CD1c-positive myeloid dendritic cell (primary cell): ENCODE data around the gene PECR.
A peak's percentile ranks its signal among the peaks of the same experiment; 100 is the strongest.

Experiments used
- DNase-seq: peaks from one replicate; pipeline ENCODE4 v3.0.0-alpha.2; 2016; ENCODE audit errors: extremely low spot score

PECR gene

DNA sequence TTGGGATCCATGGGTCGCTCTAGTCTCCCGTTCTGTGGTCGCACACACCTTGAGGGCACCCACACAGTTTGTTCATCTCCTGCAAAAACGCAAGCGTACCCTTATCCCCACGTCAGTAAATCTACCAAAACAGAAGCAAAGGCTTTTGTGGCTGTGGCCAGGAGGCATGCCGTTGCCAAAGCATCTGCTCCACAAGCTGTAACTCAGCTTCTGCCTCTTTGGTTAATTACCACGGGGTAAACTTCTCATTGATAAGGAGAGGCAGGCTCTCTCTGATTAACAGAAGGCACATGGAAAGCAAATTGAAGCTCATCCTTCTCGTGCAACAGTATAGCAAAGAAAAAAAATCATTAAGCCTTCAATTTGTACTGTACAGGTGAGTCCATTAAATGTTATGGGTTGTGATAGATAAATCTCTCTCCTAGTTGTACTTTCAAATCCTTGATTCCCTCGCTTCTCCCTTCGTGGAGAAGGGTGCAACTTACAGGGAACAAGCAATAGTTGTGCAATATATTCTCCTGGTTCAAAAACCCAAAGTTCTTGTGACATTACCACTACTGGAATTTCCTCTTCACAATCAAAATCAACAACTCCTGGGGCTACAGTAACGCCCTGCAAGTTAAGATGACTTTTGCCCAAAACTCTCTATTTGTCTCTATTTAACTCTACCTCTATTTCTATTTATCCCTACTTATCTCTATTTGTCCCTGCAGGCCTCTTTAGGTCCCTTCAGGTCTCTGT is 10.3 kb downstream of the PECR start:
- DNase-seq = no peak

DNA sequence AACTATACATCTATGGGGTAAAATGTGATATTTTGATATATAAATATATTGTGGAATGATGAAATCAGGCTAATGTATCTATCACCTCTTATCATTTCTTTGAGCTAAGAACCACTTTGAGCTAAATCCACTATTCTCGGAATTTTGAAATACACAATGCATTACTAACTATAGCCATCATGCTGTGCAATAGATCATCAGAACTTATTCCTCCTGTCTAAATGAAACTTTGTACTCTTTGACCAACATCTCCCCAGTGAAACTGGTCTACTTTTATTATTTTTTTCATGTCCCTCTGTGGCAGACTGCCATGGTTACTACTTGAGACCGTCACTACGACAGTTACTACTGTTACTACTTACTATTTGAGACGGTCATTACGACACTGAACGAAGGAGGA is 11.4 kb downstream of the PECR start:
- DNase-seq = no peak

DNA sequence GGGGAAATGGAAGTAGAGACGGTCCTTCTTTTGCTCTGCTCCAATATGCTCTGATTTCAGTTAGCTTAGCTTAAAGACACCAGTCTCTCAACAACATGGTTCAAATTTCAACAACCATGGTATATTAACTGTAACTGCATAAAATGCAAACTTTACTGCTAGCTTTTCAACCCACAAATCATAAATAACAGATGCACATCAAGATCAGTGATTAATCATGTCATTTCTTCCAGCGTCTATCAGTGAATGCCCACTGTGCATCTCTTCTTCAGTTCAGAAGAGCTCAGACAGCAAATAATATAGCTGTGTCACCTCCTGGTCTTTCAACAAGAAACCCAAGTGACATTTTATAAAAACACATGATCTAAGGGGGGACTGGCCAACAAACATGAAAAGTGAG is 12.6 kb downstream of the PECR start:
- DNase-seq = no peak

DNA sequence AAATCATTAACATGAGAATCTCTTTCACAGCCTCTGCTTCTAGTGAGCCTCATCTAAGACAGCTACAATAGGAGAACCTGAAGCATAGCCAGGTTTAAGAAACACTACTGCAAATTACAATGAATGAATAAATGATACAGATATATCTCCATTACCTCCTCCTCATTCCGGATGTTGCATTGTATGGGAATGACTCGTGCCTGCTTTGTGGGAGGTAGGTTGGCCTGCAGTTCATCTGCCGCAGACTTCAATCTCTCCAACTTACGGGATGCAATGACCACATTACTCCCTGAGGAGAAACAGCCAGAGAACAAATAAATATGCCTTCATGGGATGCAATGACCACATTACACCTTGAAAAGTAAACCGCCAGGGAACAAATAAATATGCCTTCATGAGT is 15.4 kb downstream of the PECR start:
- no peak for DNase-seq

DNA sequence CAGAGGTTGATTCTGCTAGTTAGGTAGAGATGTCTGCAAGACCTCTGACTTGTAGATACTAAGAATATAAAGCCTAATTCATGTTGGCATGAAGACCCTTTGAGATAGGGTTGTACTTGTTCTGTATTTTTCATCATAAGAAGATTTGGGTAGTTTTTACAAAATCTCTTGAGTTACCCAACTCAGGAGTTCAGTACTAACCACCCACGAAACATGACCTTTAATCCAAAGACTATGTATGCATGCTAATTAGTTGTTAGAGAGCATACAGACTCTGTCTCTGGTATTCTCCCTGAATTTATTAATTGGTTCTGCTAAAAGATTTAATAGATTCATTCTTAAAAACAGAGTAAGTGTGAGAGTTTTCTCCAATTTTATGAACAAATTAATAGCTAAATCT is 16.9 kb downstream of the PECR start:
- DNase-seq = no peak

DNA sequence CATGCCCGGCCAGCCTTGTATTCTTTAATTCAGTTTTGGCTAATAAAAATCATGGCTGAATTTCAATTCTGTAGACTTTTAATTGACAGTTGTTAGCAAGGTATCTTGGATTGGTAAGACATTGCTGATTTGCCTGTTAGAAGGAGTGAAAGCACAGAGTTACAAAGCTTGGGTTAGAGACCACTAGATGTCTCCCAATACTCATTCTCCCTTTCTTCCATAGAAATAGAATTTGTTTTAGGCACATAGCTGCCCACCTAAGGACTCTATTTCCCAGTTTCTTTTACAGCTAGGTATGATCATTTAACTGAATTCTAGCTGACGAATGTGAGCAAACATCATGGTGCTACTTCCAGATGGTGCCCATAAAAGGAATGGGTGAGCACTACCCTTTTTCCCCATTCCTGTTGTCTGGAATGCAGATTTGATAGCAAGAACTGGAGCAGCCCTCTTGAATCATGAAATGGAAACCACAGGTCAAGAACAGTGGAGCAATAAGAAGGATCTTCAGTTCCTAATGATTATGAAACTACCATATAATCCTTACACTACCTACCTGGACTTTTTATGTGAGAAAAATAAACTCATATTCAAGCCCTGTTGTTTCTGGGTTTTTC is 17.5 kb downstream of the PECR start:
- no peak for DNase-seq

DNA sequence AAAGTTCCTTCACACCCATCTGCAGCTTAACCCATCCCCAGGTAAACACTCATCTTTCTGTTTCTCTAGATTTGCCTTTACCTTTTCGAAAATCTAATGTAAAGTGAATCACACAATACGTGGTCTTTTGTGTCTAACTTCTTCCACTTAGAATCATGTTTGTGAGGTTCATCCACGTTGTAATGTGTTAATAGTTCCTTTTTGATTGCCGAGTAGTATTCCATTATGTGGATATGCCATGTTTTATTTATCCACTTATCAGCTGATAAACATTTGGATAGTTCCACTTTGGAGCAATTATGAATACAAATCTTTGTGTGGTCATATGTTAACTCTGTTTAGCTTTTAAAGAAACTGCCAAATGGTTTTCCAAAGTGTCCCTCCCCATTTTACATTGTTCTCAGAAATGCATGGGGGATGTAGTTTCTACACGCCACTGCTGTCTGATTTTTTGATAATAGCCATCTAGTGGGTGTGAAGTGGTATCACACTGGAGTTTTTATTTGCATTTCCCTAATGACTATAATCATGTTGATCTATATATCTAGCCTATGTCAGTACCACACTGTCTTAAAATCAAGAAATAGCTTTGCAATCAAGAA is 22.3 kb downstream of the PECR start:
- no peak for DNase-seq

DNA sequence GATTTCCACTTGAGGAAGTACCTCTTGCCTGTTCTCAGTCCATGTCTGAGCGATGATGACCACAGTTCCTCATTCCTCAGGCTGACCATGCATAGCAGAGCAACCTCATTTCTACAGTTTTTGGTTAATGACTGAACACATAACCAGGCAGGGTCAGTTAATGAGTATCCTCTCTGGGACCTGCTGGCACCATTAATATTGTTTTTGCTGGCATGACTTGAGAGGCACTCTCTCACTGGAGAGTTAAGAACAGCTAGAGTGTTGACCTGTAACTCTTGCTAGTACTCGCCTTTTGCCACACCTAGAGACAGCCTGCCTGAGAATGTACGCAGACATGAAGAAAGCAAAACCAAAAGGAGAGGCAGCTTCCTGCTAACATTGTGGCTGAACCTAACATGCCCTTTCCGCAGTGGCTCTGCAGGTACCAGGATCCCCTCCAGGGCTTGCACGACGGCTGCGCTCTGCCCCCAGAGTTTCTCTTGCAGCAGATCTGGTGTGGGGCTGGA is 23.9 kb downstream of the PECR start:
- peak; percentile 59 for DNase-seq

DNA sequence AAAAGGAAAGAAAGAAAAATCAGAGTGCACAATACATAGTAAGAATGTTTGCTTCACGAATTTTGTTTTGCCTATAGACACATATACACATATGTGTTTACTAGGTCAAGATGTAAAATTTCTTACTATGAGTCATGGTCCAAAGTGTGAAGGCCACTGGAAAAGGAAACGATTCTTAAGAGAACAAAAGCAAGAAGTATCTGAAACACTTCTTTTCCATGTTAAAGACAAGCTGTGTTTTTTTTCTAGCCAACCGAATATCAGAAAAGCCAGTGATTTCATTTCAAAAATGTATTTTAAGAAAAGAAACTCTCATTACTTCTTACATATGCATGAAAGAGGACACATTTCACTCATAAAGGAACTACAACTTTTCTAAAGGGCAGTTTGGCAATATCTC is 24.9 kb downstream of the PECR start:
- no peak for DNase-seq

DNA sequence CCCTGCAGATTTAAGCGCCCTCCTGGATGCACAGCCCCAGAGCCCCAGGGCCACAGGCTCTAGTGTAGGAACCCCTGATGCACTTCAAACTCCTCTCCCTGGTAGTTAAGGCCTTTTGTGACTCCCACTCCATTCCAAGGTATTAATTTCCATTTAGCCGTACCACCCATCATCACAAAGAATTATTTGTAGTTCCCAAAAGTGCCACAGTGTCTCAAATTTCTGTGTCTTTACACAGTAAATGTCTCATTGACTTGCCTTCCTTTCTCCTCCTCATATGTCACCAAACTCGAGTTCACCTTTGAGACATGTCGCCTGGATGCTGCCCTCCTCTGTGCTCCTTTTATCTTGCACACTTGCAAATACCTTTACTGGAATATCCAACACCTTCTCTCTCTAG is 25.9 kb downstream of the PECR start:
- no peak for DNase-seq

DNA sequence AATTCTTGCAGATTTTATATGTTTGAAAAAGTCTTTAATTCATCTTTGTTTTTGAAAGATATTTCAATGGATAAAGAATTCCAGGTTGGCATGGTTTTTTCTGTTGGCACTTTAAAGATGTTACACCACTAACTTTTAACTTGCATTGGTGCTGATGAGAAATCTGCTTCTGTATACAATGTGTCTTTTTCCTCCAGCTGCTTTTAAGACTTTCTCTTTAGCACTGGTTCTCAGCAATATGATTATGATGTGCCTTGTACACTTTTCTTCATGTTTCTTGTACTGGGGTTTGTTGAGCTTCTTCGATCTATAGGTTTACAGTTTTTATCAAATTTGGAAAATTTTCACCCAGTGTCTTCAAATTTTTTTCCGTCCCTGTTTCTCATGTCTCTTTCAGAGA is 29.2 kb downstream of the PECR start:
- DNase-seq = no peak

DNA sequence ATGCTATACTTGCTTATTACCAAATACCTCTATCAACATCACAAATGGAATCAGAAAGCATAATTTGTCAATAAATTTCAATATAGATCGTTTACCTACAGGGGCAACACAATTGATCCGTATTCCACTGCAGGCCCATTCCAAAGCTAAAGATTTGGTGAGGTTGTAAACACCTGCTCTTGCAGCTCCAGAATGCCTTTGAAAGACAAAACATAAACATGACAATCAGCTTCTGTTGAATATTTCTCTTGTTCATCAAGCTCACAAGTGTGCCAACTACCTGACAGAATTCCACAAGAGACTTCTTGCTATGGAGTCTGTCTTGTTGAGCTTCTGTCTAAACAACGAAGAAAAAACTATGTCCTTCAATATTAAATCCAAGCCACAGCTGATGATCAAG is 30.3 kb downstream of the PECR start:
- DNase-seq = no peak

DNA sequence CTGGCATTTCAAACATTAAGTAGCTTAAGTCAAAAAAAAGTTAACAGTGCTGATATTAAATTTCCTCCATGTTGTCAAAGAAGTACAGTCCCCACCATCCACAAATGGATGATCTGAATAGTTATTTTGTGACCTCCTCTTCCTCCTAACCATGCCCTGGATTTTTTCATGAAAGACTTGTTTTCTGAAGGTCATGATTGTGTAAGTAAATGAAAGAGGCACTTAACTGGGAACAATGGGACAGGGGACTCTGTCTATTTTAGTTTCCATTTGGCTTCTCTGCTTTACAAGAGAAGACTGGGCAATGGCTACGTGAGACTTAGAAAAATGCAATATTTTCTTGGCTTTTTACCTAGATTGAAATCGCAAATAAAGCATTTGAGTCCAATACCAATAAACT is 32.2 kb downstream of the PECR start:
- DNase-seq = no peak

DNA sequence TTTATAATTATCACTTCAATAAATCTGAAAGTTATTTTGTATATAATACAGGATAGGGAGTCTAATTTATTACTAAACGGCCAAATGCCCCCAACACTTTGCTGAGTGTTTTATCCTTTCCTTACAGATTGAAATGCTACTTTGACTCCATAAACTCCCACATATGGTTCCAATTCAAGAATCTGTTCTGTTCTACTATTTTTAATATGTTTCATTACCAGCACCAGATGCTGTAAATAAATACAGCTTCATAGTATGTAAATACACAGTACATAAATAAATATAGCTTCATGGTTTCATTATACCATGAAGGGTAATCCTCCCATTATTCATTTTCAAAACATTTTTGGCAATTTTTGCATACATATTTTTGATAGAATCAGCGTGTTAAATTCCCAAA is 34.2 kb downstream of the PECR start:
- no peak for DNase-seq

DNA sequence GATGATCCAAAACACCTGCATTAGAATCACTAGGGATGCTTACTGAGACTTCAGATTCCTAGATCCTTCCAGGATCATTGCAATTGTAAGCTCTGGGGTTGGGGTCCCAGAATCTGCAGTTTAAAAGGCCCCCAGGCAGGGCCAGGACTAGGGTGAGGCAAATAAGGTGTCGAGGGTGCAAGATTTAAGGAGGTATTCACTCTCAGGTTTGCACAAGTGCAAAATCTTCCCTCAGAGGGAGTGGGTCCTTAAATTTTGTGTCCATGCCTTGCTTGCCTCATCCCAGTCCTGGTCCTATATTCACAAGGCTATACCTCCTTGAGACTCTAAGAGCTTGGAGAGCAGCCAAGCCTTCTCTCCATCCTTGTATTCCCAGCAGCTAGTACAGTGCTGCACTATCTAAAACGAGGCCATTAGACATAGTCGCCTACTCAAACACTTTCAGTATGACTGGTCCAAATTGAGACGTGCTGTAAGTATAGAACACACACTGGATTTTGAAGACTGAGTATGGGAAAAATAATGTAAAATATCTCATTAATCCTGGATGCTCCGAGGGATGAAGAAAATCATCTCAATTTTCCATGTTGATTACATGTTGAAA is 36.6 kb downstream of the PECR start:
- no peak for DNase-seq

DNA sequence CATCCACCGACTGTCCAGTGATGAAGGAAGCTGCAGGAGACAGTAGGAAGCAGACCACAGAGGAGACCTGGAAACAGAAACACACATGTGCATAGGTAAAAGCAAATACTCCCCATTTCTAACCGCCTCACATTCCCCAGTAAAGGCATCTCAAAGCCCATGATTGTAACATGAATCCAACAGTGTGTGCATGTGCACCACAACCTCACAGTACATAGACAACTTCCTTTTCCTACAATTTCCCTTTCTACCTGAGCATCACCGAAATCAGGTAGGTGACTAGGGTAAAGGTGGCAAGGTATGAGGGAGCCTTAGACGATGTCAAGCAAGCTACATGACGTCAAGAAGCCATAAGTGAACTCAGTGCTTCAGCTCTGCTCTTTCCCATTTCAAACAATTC is 37.7 kb downstream of the PECR start:
- no peak for DNase-seq

DNA sequence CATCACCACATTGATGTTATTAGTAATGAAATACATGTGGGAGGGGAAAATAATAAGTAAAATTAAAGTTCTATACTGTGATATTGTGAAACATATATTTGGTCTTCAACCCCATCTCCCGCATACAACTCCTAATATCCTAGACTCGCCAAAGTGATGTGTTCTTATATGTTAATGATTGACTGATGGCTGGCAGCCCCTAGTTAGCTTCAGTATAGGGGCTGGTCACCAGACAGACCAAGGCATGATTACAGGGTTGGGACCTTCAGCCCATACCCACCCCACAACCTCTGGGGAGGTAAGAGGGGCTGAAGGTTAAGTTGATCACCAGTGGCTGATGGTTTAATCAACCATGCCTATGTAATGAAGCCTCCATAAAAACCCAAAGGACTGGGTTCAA is 40.2 kb downstream of the PECR start:
- DNase-seq = no peak

DNA sequence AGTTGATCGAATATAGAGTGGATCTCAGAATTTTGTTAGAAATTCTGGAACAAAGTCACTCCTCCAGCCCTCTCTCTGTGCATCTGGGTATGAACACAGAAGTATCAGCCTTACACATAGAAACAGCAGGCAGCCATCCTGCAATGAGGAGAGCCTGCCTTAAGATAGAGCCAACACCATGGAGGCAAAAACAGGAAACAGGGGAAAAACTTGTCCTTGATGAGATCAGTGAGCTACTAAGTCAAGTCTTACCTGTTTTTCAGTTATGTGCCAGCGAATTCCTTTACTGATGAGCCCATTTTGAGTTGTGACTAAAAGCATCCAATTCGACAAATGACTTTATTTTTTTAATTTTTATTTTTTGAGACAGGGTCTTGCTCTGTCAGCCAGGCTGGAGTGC is 41.7 kb downstream of the PECR start:
- no peak for DNase-seq

DNA sequence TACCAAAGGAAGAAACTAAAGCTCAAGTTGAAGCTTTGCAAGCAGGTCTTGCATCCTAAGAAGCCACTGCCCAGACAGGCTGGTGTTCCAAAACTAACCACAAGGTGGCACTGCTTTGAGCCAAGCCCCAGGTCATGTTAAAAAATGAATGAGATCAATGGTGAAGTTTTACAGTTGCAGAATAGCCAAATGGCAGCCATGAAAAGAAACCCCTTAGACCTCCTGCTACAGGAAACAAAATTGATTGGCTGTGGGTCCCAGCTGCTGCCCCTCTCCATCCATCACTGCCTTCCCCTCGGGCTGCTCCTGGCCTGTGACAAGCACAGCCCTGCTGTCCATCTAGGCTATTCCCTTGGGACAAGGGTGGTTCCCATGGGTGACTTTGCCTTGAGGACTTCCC is 47.5 kb downstream of the PECR start:
- DNase-seq = peak; percentile 73

DNA sequence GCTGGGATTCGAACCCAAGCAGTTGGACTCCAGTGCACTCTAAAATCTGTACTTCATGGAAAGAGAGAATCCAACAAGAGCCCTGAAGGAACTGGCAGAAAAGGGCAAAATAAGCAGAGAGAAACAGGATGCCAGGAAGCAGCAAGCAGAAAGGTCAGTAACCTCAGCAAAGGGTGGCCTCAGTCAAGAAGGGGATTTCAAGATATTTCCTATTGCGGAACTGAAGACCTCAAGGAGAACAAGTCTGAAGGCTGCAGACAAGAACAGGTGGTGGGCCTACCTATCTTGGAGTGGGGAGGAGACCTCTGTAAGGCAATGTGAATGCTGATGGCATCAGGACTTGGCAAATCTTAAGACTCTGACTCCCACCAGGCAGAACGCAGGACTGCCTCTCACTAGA is 48.2 kb downstream of the PECR start:
- DNase-seq = no peak

DNA sequence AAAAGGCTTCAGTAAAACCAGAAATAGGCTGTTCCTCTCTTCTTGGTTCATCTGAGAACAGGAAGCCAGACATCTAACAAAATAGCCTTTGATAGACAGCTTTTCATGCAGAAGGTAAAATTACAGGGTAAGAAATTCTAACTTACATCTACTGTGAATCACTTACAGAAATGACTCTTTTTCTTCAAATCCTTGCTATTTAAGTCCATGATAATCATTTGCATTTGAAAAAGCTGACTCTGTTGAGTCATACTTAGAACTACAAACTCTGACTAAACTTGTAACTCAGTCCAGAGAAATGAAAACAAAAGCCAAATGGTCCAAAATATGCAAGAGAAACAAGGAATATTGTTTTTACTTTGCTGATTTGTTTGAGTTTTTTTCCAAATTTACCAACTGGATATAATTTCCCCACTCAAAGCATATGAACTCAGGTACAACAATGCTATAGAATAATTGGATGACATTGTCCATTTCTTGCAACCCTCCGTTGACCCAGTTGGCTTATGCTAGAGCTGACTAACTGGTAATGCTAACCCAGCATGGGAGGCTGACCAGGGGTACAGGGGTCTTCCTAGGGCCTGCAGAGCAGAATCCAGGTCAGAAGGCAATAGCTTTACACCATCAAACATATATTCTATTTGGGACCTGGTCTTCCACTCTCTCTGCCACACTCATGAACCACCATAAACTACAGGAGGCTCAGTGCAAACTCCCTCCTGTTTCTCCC is 49.5 kb downstream of the PECR start:
- DNase-seq = no peak

DNA sequence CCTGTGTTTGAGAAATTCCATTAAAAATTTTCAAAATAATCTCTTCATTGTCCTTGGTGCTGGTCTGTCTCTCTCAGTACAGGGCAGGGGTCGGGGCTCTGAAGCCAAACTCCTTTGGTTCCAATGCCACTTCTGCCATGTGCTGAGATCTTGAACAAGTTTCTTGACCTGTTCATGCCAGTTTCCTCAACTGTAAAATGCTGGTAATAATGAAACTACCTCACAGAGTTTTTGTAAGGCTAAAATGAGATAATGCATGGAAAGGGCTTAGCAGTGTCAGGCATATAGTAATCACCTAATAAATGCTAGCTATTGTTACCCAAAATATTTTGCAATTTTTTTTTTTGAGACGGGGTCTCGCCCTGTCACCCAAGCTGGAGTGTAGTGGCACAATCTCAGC is 51.4 kb downstream of the PECR start:
- no peak for DNase-seq
